ENCODE data around the gene LAMA3.

LAMA3 gene, protein sequence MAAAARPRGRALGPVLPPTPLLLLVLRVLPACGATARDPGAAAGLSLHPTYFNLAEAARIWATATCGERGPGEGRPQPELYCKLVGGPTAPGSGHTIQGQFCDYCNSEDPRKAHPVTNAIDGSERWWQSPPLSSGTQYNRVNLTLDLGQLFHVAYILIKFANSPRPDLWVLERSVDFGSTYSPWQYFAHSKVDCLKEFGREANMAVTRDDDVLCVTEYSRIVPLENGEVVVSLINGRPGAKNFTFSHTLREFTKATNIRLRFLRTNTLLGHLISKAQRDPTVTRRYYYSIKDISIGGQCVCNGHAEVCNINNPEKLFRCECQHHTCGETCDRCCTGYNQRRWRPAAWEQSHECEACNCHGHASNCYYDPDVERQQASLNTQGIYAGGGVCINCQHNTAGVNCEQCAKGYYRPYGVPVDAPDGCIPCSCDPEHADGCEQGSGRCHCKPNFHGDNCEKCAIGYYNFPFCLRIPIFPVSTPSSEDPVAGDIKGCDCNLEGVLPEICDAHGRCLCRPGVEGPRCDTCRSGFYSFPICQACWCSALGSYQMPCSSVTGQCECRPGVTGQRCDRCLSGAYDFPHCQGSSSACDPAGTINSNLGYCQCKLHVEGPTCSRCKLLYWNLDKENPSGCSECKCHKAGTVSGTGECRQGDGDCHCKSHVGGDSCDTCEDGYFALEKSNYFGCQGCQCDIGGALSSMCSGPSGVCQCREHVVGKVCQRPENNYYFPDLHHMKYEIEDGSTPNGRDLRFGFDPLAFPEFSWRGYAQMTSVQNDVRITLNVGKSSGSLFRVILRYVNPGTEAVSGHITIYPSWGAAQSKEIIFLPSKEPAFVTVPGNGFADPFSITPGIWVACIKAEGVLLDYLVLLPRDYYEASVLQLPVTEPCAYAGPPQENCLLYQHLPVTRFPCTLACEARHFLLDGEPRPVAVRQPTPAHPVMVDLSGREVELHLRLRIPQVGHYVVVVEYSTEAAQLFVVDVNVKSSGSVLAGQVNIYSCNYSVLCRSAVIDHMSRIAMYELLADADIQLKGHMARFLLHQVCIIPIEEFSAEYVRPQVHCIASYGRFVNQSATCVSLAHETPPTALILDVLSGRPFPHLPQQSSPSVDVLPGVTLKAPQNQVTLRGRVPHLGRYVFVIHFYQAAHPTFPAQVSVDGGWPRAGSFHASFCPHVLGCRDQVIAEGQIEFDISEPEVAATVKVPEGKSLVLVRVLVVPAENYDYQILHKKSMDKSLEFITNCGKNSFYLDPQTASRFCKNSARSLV (N-terminal part only)

DNA sequence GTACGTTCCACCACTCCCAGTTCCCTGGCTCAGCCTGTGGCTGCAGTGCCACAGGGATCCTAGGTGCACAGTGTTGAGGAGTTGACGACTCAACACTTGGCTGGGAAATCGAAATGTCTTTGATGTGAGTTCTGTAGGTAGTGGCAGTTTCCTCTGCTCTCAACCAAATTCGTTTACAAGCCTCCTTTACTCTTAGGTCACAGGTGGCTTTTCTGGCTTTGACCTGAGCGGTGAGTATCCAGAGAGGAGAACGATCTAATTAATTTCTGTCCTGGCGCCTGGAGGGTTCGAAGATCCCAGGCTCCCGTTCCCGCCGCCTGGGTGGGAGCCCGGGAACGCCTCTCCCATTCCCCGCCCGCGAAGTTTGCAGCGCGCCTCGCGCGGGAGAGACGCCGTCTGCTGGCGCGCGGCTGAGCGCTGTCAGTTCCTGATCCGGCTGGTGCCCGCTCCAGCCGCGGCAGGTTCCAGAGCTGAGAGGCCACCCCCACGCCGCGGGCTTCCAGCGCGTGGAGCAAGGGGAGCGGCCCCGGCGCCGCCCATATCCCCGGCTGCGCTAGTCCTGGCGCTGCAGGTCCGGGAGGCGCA, at the start of gene LAMA3:
TSS of gene LAMA3 (plus strand) at position 423 of the 585 bp plus-strand sequence. CDS start 231 bp downstream, outside the sequence.
- no peak for DNase-seq (ENCODE audit: low read depth in 2 of 2)

DNA sequence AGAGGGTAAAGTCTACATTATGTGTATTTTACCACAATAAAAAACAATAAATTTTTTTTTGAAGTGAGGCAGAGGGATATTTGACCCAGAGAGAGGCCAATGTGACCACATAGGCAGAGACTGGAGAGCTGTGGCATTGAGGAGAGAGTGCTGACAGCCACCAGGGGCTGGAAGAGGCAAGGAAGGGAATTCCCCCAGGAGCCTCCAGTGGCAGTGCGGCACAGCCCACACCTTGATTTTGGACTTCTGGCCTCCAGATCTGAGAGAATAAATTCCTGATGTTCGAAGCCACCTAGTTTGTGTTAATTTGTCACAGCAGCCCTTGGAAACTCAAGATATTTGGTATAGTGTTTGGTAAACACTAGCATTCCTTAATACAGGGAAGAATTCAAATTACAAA, 49.2 kb upstream of the LAMA3 start:
- no peak for DNase-seq (ENCODE audit: low read depth in 2 of 2)

DNA sequence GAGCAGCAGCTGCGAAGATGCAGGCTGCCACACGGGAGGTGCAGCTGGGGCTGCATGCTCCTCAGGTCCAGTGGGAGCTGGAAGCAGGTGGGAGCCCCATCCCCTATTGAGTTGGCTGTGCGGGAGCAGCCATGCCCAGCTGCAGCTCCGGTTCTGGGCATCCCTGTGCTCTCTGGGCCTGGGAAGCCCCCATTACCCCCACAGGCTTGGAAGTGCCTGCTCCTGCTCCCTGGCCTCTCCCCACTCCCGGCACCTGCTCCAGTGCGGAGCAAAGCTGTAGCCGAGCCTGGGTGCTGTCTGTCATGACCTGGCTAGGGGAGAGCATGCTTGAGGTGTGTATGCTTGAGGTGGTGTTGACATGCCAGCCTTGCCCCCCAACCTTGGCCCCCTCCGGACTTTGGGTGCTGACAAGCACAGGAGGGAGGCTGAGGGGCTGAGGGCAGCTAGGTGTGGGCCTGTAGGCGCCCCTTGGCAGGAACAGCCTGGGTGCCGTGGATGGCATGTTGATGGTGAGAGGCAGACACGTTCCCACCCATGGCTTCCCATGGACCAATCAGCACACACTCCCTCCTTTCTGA, 48.0 kb upstream of the LAMA3 start:
- DNase-seq (ENCODE audit: low read depth in 2 of 2): no peak

DNA sequence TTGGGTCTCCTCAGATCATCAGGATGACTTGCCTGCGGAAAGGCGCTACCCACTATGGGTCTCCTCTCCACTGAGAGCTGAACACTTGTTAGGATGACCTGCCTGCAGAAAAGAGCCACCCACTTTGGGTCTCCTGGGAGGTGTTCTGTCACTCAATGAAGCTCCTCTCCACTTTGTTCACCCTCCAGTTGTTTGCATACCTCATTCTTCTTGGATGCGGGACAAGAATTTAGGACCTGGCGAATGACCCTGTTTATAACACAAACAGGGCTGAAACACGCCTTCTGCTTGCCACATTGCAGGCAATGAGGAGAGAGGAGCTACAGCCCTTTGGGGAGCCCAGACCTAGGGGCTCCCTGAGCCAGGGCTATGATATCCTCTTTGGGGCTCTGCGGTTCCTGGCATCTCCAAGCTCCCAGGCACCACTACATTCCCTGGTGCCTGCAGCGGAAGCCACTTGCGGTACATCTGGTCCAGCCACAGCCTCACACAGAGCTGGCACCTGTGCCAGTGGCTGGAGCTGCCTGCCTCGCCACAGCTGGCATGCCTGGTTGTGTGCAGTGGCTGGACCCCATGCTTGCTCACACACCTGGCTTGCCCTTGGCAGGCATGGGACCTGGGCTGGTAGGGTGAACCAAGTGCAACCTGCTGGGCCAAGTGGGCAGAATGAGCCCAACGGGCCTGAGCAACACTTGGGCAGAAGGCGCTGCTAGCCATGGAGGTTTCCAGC, 47.2 kb upstream of the LAMA3 start:
- no peak for DNase-seq (ENCODE audit: low read depth in 2 of 2)

DNA sequence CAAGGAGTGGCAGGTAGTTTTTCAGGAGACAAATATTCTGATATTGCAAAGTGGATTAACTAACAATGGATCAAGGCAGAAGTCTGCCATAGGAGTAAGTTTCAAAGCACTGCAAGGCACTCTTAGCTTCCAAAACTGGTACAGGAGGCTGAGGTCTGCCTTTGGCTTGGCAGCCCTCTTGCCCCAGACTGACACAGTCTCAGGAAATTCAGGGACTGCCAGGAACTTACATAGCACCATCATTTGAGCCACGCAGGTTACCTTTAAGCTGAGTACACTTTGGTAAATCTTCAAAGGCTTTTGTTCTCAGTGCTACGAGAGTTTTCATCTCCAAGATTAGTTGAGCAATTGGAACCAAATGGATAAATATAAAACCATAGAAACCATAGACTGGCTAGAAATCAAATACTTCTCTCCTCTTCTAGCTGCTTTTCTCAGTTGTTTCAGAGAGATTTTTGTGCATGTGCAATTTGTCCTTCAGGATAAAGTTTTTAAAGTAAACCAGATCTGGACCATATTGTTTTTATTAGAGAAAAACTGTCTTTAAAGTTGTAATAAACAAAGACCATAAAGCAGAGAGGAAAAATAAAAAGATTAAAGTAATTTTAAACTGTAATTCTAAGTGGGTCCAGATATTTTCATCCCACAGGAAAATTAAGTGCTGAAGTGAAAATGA, 45.3 kb upstream of the LAMA3 start:
- DNase-seq (ENCODE audit: low read depth in 2 of 2): no peak

DNA sequence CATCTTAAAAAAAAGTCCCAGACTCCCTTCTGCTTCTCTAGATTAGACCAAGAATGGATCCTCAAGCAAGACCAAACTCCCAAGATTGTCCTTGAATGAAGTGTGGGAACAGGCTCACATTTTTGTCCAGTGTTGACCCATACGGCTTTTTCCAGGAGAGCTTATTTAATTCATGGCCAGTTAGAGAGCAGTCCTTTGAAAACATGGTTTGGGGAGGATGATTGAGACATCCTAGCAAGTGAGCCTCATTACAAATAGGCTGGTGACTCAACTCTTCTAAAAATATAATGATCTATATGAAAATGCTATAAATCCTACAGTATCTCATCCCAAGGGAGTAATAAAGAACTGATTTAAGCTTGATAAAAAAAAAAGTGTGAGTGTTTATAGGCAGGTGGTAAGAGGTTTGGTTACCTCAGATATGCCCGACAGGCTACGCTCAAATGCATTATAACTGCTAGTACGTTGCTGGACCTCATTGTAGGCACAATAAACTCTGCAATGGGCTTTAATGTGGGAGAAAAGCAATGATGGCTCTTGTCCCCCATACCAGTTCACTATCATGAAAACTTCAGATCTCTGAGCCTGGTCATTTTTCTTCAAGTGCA, 43.6 kb upstream of the LAMA3 start:
- DNase-seq (ENCODE audit: low read depth in 2 of 2): no peak

DNA sequence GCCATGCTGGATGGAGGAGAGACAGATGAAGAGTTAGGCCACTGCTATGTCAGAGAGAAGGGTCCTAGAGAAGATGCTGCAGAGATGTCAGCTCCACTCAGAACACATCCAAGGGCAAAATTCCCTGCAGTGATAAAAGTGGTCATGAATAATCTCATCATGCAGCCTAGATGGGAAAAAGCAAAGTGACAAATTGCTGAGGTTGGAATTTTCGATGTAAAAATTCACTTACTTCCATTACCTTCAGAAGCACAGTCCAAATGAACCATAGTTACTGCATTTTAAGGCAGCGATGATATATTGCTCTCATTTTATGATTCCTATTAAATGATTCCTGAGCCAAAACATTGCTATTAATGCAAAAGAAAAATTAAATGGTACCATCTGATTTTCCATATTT, 43.0 kb upstream of the LAMA3 start:
- no peak for DNase-seq (ENCODE audit: low read depth in 2 of 2)

DNA sequence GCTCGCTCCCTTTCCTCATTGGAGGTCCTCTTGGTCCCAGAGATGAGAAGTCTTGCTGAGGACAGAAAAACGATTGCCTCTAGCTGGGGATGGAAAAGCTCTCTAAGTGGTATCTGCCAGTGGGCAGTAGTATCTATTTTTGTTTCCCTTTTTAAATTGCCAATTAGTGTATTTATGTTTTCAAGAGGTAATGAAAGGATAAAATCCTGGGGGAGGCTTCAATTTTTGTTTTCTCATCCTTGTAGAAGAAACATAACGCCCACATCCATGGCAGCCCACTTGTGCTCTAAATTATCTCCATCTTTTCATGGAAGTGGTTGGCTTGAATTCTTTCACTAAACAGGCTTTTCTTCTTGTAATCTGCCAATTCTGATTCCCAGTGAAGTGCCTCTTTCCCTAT, 40.8 kb upstream of the LAMA3 start:
- DNase-seq (ENCODE audit: low read depth in 2 of 2): no peak

DNA sequence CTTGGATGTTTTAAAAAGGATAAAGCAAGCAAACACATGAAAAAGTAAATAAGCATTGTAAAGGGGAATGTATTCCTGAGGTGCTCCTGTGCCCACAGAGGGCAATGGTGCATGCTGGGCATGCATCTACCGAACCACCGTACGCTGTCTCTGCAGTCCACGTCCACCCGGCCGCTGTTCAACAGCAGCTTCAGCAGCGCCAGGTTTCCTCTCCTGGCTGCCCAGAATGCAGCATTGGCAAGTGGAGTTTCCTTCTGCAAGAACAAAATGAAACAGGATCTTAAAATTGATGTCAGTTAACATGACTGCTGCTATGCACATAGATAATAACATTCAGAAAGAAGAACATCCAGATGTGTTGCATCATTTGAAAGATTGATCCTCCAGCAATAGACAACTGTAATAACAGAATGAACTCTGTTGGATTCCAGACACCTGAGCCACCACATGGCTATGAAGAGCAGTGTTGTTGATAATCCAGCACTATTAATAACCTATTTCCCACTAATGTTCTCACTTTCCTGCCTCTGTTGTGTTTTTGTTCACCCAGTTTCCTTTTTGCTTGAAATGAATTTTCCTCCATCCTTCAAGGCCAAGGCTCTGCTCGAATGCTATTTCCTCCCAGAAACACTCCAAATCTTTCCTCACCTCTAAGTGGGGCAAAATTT, 40.2 kb upstream of the LAMA3 start:
- no peak for DNase-seq (ENCODE audit: low read depth in 2 of 2)

DNA sequence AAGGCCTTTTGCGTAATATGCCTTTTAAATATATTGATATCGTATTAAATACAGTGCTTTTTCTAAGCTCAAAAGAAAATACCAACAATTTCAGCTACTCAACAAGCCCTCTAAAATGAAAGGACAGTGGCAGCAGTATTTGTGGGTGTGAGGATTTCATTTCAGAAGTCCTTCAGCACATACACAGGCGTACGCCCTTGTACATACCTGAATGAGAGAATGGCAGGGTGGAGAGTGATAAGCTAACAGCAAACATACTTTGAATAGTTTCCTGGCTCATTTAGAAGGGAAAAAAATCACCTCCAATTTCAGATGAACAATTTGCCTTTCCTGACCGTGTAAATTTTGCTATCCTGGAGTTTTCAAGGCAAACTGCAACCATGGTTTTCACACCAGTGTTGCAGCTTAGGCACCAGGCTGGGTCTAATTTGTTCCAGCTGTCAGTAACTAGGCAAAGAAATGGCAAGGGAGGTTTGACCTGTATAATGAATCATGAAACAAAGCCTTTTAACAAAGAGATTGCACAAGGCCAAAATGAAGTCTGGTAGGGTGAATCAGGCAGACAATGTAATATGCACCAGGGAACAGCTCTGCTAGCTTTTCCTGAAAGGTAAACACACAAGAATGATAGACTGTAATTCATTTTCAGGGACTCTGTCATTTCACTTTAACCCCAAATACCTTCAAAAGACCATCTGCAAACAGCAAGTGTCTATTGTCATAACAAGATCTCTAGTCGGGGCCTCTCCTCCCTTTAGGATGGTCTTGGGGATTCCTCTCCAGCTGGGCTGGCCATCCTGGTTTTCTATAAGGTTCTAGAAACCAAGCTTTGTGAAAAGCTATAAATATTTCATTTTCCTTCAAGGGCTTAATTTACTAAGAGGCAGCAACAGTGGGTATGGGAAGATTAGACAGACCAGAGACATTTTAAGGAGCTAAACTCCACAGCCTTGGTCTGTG, 38.0 kb upstream of the LAMA3 start:
- DNase-seq (ENCODE audit: low read depth in 2 of 2): no peak

DNA sequence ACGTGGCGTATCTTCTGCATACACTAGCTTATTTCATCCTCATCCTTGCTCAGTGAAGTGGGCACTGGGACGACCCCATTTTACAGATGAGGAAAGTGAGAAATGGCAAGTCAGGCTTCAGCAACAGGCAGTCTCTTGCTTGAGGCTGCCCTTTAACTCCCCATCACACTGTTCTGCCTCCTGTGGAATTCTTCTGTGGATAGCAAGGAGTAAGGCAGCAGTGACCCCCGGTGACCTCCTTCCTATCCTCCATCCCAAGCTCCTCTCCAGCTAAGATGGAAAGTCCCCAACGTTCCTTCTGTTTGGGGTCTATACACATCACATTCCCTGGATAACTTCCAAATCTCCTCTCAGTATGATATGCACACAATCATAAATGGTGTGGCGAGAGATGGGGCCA, 37.0 kb upstream of the LAMA3 start:
- DNase-seq (ENCODE audit: low read depth in 2 of 2): no peak

DNA sequence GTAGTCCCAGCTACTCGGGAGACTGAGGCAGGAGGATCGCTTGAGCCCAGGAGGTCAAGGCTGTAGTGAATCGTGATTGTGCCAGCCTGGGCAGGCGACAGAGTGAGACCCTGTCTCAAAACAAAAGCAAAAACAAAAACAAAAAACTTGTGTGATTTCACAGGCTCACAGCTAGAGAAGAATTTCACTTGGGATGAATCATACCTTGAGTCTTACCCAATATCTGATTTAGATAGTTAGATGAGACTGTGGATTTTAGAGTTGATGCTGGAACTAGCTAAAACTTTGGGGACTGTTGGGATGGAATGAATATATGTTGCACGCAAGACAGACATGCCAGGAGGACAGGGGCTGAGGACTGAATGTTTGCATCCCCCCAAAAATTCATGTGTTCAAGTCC, 31.0 kb upstream of the LAMA3 start:
- DNase-seq (ENCODE audit: low read depth in 2 of 2): no peak

DNA sequence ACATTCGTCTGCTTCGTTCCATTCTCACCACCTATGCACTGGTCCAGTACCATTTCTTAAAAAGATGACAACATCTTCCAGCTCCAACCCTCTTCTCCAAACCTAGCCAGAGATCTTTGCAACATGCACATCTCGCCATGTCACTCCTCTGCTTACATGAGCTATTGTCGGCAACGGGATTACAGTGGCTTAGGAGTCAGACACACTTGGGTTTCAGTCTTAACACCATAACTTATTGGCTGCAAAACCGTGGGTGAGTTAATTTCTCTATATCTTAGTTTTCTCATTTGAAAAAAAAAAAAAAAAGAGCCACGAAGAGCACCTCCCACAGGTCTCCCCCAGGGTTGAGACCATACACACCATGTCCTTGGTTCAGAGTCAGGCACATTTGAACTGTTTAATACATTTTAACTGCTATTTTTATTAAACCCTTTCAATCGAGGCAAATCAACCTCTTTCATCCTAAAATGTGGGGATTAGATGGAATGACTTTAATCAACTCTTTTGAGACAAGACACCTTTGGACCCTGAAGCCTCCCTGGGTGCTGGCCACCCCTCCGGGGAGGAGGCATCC, 27.4 kb upstream of the LAMA3 start:
- no peak for DNase-seq (ENCODE audit: low read depth in 2 of 2)

DNA sequence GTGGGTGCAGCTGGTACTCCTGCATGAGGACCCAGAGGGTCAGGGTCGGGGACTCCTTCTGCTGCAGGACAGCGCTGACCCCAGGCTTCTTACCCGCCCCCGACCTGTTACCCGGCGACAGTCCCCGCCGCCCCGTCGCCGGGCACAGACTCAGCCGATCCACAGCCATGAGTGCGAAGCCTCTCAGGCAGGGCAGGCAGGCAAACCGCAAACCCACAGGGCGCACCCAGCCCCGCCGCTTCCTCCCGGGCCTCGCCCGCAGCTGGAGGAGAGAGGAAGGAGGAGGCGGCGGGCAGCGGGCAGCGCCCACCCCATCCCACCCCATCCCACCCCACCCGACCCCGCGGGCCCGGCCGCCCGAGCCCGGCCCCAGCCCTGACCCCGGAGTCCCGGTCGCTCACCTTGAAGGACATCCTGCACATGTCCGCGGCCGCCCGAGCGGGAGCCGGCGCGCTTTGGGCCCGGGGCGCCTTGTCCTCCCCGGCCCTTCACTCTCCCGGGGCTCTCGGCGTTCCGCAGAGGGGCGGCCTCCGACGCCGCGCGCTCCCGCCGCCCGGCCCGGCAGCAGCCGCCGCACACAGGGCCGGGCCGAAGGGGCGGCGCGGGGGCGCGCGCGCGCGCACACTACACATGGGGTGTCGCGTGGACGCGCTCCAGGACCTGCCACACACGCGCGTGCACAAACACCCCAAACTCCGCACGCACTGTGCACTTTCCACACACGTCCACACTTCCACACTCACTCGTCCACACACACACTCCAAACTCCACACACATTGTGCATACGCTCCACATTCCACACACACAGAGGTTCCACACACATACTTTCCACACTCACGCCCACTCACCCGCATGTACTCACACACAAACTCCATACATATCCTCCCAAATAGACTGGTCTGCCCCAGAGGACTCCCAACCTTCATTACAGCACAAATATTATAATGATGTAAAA, 26.7 kb upstream of the LAMA3 start, which contains the start of gene ANKRD29:
TSS of gene ANKRD29 (minus strand) at position 603 of the 955 bp plus-strand sequence. CDS start at position 422, 181 bp downstream.
- peak in 1 of 2 donors; percentile 26 for DNase-seq (ENCODE audit: low read depth in 2 of 2)

DNA sequence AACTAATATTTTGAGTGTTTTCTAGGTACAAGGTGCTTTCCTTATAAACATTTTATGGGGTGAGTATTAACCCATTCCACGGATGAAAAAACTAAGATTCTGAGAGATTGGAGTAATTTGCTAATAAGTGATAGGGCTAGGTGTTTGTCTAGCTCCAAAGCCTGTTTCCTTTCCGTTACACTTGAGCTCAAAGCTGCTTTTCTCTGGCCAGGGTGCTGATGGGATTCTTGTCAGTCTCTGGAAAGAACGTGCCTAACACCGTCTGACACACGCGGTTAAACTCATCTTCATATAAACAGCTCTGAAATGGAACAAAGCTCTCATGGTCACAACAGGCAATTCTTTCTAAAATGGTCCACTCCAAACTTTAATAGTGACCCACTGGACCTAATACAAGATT, 24.6 kb upstream of the LAMA3 start:
- no peak for DNase-seq (ENCODE audit: low read depth in 2 of 2)

DNA sequence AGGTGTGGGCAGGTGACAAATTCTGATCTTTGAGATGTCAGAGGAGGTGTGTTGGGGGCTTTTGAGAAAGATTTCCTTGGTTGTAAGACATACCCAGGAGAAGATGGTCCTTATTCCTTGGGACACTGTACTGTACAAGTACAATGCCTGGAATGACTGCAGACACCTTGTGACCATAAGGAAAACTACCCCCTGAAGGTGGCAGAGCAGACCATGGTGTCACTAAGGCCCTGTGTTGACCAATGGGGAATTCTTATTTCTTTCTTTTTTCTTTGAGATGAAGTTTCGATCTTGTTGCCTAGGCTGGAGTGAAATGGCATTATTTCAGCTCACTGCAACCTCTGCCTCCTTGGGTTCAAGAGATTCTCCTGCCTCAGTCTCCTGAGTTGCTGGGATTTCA, 22.1 kb upstream of the LAMA3 start:
- no peak for DNase-seq (ENCODE audit: low read depth in 2 of 2)

Measured in stimulated activated CD4-positive, alpha-beta T cell treated with anti-CD3 and anti-CD28 coated beads, Interleukin-15, amount 100 ng/mL, for 48 hours (primary cell).